G401 (cell line): ENCODE data around the gene SLC35E2B. TPM values are rescaled to one million over a fixed set of nuclear protein-coding genes. Genes with fewer than 3 reads are reported as not detected.

Experiments
- DNase-seq: peaks from one replicate; pipeline ENCODE4 v3.0.0-alpha.2; 2015; ENCODE audit warnings: low spot score
- in situ Hi-C: cut with HindIII; loops from 2 replicates; pipeline ENCODE4 v1.10.0; 2016; ENCODE audit warnings: low sequenced_read_pairs, mixed read lengths
- total RNA-seq: library from RNA; depleted of rRNA; stranded (reverse); fragments of >200 nt; shearing (Covaris generic); gene quantifications from 2 replicates; pipeline ENCODE4 v1.2.3, GENCODE V29; 2014; rRNA removed

Gene SLC35E2B
- total RNA-seq, 1 experiment from 2014 or later: 25.2 TPM

GRCh38 chr1:1619917-1620361 lies 72.7 kb downstream of the SLC35E2B start:
- no peak for DNase-seq
- in situ Hi-C loops: no loop called here

DNA sequence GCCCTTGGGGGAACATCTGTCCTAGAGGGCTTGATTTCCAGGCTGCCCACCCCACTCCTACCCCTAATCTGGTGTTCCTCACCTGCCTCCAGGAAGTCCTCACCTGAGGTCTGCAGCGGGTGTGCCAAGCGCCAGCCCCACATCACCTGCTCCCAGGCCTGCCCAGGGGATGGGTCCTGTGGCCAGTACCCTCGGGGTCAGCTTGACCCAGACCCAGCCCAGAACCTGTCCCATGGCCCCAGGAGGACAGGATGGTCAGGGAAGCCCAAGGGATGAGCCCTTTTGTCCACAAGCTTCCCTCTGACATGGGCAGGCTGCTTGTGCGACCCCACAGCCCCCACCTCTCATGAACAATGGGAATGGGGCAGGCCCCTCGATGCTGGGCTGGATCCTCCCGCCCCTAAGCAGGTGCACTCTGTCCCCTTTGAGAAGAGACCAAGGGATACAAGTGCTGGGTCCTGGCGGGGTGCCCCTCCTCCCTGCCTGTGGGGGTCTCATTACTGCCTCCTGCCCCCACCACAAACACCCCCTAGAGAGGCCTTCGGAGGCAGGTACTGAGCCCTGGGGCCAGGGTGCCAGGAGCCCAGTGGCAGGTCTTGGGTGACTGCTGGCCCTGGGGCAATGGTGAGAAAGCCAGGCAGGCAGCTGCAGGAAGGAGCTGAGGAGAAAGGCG lies 74.1 kb downstream of the SLC35E2B start:
- no peak for DNase-seq
- in situ Hi-C loops: no loop called here

DNA sequence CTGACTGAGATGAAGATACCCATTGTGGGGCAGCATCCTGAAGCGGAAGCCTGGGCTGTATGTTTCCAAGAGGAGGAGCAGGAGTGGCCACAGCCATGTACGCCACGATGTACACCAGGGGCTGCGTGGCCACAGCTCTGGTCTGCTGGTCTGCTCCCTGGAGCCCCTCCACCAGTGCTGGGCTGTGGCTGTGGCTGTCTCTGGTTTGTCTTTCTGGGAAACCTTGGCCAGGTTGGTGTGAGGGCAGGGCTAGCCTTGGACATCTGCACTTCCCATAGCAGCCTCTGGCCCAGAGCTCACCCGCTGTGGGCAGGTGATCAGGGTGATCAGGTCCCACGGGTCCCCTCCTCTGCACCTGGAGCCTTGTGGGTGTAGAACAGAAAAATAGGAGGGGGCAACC lies 74.7 kb downstream of the SLC35E2B start:
- no peak for DNase-seq
- in situ Hi-C loops: no loop called here

DNA sequence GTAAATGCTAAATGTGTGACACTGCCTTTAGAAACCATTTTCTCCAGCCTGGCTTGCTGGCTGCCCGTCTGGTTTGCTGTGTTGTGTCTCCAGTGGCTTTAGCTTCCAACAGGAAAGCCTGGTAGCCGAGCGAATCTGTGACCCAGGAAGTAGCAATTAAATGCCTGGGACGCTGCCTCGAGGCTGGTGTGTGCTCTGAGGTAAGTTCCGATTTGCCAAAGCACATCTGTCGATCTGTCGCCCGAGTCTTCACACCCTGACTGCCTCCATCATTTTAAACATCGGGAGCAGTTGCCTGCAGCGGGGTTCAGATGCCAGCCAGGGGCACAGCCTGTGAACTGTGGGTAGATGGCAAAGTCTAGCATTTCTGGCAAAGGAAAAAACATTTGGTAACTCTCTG lies 75.1 kb downstream of the SLC35E2B start:
- in situ Hi-C loops: no loop called here
- no peak for DNase-seq

GRCh38 chr1:1616838-1617237 lies 75.8 kb downstream of the SLC35E2B start:
- in situ Hi-C loops: no loop called here
- DNase-seq: no peak

DNA sequence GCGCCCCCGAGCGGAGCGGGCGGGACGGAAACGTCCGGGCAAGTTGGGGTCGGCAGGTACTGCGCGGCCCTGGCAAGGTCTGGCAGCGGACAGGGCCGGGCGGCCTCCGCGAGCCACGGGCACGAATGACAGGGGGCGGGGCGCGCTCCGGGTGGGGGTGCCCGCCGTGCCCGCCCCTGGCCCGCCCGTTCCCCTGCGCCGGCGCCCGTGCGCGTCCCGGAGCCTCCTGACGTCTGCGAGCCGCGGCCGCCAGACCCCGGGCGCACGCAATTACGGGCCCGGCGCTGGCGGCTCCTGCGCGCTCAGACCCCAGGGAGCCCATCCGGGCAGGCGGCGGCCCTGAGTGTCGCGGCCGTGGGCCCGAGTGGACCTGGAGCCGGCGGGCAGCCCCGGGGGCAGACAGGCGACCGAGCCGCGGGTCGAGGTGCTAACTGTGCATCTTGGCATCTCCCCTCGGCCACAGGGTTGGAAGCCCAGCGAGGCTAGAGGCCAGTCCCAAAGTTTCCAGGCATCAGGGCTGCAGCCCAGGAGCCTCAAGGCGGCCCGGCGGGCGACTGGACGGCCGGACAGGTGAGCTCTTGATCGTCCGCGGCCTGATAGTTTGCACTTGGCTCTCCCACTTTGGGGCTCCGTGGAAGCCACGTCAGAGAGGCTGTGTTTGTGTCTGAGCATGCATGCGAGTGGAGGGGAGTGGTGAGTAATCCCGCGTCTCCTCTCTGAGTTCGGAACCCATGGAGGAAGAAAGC lies 76.4 kb downstream of the SLC35E2B start:
- in situ Hi-C loops: no loop called here
- DNase-seq: no peak

GRCh38 chr1:1615256-1616044 lies 77.1 kb downstream of the SLC35E2B start, which contains the start of gene MIB2:
TSS of gene MIB2 (plus strand) at chr1:1615500. CDS start at chr1:1623453, 7,953 bp downstream.
- DNase-seq: peak; percentile 97
- in situ Hi-C loops: no loop called here

GRCh38 chr1:1614954-1615255 lies 77.7 kb downstream of the SLC35E2B start:
- in situ Hi-C loops: no loop called here
- DNase-seq: no peak

- in situ Hi-C loops: no loop called here
- peak; percentile 62 for DNase-seq
These were observed 78.2 kb downstream of the SLC35E2B start for GRCh38 chr1:1614204-1614953.

DNA sequence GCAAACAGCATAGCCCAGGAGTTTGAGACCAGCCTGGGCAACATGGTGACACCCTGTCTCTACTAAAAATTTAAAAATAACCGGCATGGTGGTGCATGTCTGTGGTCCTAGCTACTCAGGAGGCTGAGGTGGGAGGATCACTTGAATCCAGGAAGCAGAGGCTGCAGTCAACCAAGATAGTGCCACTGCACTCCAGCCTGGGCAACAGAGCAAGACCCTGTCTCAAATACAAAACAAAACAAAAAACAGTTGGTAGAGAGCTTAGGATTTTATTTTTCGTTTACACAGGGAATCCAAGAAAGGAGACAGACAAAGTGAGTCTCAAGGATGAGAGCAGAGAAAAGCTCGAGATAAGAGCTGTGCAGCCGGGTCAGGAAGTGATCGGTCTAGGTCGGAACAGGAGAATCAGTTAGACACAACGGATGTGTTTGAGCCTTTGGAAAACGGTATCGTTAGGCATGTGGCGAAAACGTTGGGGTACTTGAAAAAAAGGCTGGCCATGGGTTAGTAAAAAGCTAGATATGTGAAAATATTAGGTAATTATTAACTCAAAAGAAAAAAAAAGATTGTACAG lies 79.0 kb downstream of the SLC35E2B start:
- no peak for DNase-seq
- in situ Hi-C loops: no loop called here

DNA sequence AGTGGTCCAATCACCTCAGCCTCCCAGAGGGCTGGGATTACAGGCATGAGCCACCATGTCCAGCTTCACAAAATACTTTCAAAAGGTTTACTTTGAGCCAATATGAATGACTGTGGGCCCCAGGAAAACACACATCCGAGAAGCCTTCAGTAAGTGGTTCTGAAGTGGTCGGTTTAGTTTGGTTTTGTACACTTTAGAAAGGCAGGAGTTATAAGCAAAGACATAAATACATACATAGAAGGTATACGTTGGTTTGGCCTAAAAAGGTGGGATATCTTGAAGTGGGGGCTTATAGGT lies 80.5 kb downstream of the SLC35E2B start:
- in situ Hi-C loops: no loop called here
- DNase-seq: no peak

- in situ Hi-C loops: no loop called here
- DNase-seq: no peak
These were observed 81.8 kb downstream of the SLC35E2B start for GRCh38 chr1:1610796-1611195.

GRCh38 chr1:1609822-1610485 lies 82.6 kb downstream of the SLC35E2B start:
- in situ Hi-C loops: no loop called here
- DNase-seq: no peak

Other genes with a start within 250 kb of the SLC35E2B start
- gene ATAD3C, start 243.1 kb downstream of the SLC35E2B start, total RNA-seq: 0.14 TPM in 1 of 2 replicates, not detected in the other
- 73.1 and 102 TPM in 2 replicates for gene ATAD3B, start 221.0 kb downstream of the SLC35E2B start, total RNA-seq
- gene ATAD3A, start 180.6 kb downstream of the SLC35E2B start, total RNA-seq: 88.6 and 111 TPM in 2 replicates
- 1.1 TPM in 1 of 2 replicates, not detected in the other for gene TMEM240, start 152.2 kb downstream of the SLC35E2B start, total RNA-seq
- 145 and 169 TPM in 2 replicates for gene SSU72, start 117.9 kb downstream of the SLC35E2B start, total RNA-seq
- 1.2 and 6.8 TPM in 2 replicates for gene FNDC10, start 92.7 kb downstream of the SLC35E2B start, total RNA-seq
- 37.1 and 63.9 TPM in 2 replicates for gene MIB2, start 77.3 kb downstream of the SLC35E2B start, total RNA-seq
- gene MMP23B, start 60.6 kb downstream of the SLC35E2B start, total RNA-seq: 1.1 and 1.3 TPM in 2 replicates
- 7.5 and 12.9 TPM in 2 replicates for gene CDK11B, start 33.8 kb downstream of the SLC35E2B start, total RNA-seq
- gene CDK11A, start 31.6 kb upstream of the SLC35E2B start, total RNA-seq: 8.6 and 11.7 TPM in 2 replicates
- gene NADK, start 85.7 kb upstream of the SLC35E2B start, total RNA-seq: 55.0 and 74.4 TPM in 2 replicates
- gene GNB1, start 198.3 kb upstream of the SLC35E2B start, total RNA-seq: 306 and 351 TPM in 2 replicates
- not detected in 2 replicates for gene CALML6, start 222.5 kb upstream of the SLC35E2B start, total RNA-seq
- gene TMEM52, start 226.5 kb upstream of the SLC35E2B start, total RNA-seq: 5.3 and 13.7 TPM in 2 replicates